Lower leg skin (tissue), 3 donors: ENCODE data around the gene VWA2.

ENCODE experiments used
- CTCF ChIP-seq, 3 donors: fragments of 450-650 bp; IDR thresholded peaks; one replicate each; pipeline ENCODE4 v1.5.1; 2016; ENCODE audit warnings: antibody characterized with exemption in 3 of 3, mild to moderate bottlenecking in 3 of 3, moderate library complexity in 2 of 3
- POLR2A ChIP-seq, 2 donors: fragments of 450-650 bp; IDR thresholded peaks; one replicate each; pipeline ENCODE4 v1.6.1; 2016 to 2017; ENCODE audit warnings: antibody characterized with exemption in 2 of 2, mild to moderate bottlenecking in 1 of 2, moderate library complexity in 1 of 2

GRCh38 chr10:114207349-114207748, 31.7 kb upstream of the VWA2 start:
- no peak for TF ChIP-seq CTCF (IDR thresholded peaks at IDR 0.05)
- TF ChIP-seq POLR2A (IDR thresholded peaks at IDR 0.05), result no peak
